Muscle of leg (tissue), 11 donors: Measurements from ENCODE around the gene CCDC18. TPM values are rescaled to one million over a fixed set of nuclear protein-coding genes. Genes with fewer than 3 reads are reported as not detected.
"Not testable (repeated sequence)": the region's sequence is repeated elsewhere in the genome, so short reads cannot be mapped to it uniquely, and the experiment has no call there.

Experiments
- DNase-seq: peaks from one replicate; pipeline ENCODE4 v3.0.0; 2013
- H3K27ac ChIP-seq: one replicate; pipeline ENCODE4 v1.5.1; 2013; ENCODE audit warnings: mild to moderate bottlenecking, low read length, control low read depth
- H3K27me3 ChIP-seq: one replicate; pipeline ENCODE4 v1.6.1; 2013; ENCODE audit warnings: low read length; ENCODE audit not compliant: control insufficient read depth, insufficient read depth
- H3K36me3 ChIP-seq: one replicate; pipeline ENCODE4 v1.6.1; 2013; ENCODE audit warnings: low read length; ENCODE audit not compliant: control insufficient read depth, insufficient read depth
- H3K4me1 ChIP-seq: one replicate; pipeline ENCODE4 v1.6.1; 2013; ENCODE audit warnings: low read length; ENCODE audit not compliant: control insufficient read depth, insufficient read depth
- H3K4me3 ChIP-seq: one replicate; pipeline ENCODE4 v1.5.1; 2013; ENCODE audit warnings: low read length, control low read depth
- H3K9me3 ChIP-seq: replicated peaks from 2 replicates; pipeline ENCODE4 v1.6.1; 2013; ENCODE audit warnings: low read depth, low read length; ENCODE audit not compliant: control insufficient read depth
- WGBS: methylation state at CpG from one replicate; pipeline ENCODE4 v1.1.5; 2013; ENCODE audit warnings: missing lambda C conversion rate; ENCODE audit not compliant: insufficient coverage; 5-methylcytosine and 5-hydroxymethylcytosine counted together
- polyA plus RNA-seq, 8 donors: library from polyadenylated mRNA; unstranded; fragments of 120-200 nt; gene quantifications; one replicate each; pipeline versions ENCODE4 v1.2.1 to v1.2.3, GENCODE V29; 2013; ENCODE audit warnings: inconsistent platforms in 1 of 8, low replicate concordance in 1 of 8; ENCODE audit not compliant: insufficient read length in 8 of 8, insufficient read depth in 1 of 8
- total RNA-seq: library from RNA; stranded (reverse); fragments of 120-200 nt; gene quantifications from one replicate; pipeline ENCODE4 v1.2.4, GENCODE V29; 2013

Gene CCDC18
- total and polyA plus RNA-seq, 9 donors: 4.5 to 8.1 (median 5.7) TPM

GRCh38 chr1:93255222-93256079 is 74.9 kb downstream of the CCDC18 start:
- Histone ChIP-seq H3K4me1 (no peaks in the 10 kb centered on the region), H3K27me3 (no peaks in the 10 kb centered on the region), H3K9me3 (peaks cover 3% of the 10 kb centered on the region), H3K36me3 (peaks cover 3% of the 10 kb centered on the region), H3K27ac (no peak overlapping the region), H3K4me3 (no peak overlapping the region)
- no peak for DNase-seq
- 100% methylated on average over 1 of the region's 8 CpGs for WGBS

- no peak for DNase-seq
- H3K4me1 ChIP-seq: no peaks in the 10 kb centered on the region
- no peaks in the 10 kb centered on the region for H3K27me3 ChIP-seq
- no peak overlapping the region for H3K4me3 ChIP-seq
- WGBS: no CpG with 5 or more reads among the region's 2 CpGs
- no peak overlapping the region for H3K27ac ChIP-seq
- peaks cover 3% of the 10 kb centered on the region for H3K9me3 ChIP-seq
- peaks cover 3% of the 10 kb centered on the region for H3K36me3 ChIP-seq
These were observed 75.9 kb downstream of the CCDC18 start for GRCh38 chr1:93256433-93256832.

GRCh38 chr1:93257889-93258288 is 77.4 kb downstream of the CCDC18 start:
- Histone ChIP-seq H3K4me1 (no peaks in the 10 kb centered on the region), H3K9me3 (peaks cover 11% of the 10 kb centered on the region), H3K27ac (no peak overlapping the region), H3K36me3 (peaks cover 8% of the 10 kb centered on the region), H3K27me3 (no peaks in the 10 kb centered on the region), H3K4me3 (no peak overlapping the region)
- no peak for DNase-seq

GRCh38 chr1:93260726-93261125 is 80.2 kb downstream of the CCDC18 start:
- H3K4me3 ChIP-seq, H3K27me3 ChIP-seq, H3K4me1 ChIP-seq, H3K27ac ChIP-seq, H3K36me3 ChIP-seq, DNase-seq: not testable (repeated sequence)
- peaks cover 11% of the 10 kb centered on the region for H3K9me3 ChIP-seq
- no CpG with 5 or more reads among the region's 3 CpGs for WGBS

- Histone ChIP-seq H3K4me3 (no peak overlapping the region), H3K4me1 (no peaks in the 10 kb centered on the region), H3K36me3 (peaks cover 5% of the 10 kb centered on the region), H3K9me3 (peaks cover 11% of the 10 kb centered on the region), H3K27ac (no peak overlapping the region), H3K27me3 (no peaks in the 10 kb centered on the region)
- no peak for DNase-seq
- 100% methylated on average over 1 of the region's 3 CpGs for WGBS
These were observed 82.1 kb downstream of the CCDC18 start for GRCh38 chr1:93262645-93263044.

GRCh38 chr1:93268888-93269287 is 88.4 kb downstream of the CCDC18 start:
- H3K4me3 ChIP-seq, H3K36me3 ChIP-seq, H3K4me1 ChIP-seq, H3K27me3 ChIP-seq, DNase-seq, H3K9me3 ChIP-seq, H3K27ac ChIP-seq: not testable (repeated sequence)
- no CpG with 5 or more reads among the region's 3 CpGs for WGBS

GRCh38 chr1:93275262-93275633 is 94.7 kb downstream of the CCDC18 start:
- WGBS: no CpG with 5 or more reads among the region's 3 CpGs
- not testable (repeated sequence) for H3K36me3 ChIP-seq, H3K4me3 ChIP-seq, H3K27me3 ChIP-seq, H3K4me1 ChIP-seq, H3K27ac ChIP-seq, DNase-seq, H3K9me3 ChIP-seq

- WGBS: 72% methylated on average over 2 of the region's 5 CpGs
- Histone ChIP-seq H3K27me3 (no peaks in the 10 kb centered on the region), H3K36me3 (no peaks in the 10 kb centered on the region), H3K4me1 (no peaks in the 10 kb centered on the region), H3K4me3 (no peak overlapping the region), H3K9me3 (peaks cover 3% of the 10 kb centered on the region), H3K27ac (no peak overlapping the region)
- no peak for DNase-seq
These were observed 95.2 kb downstream of the CCDC18 start for GRCh38 chr1:93275634-93276295.

- DNase-seq, H3K27ac ChIP-seq, H3K4me1 ChIP-seq, H3K4me3 ChIP-seq, H3K9me3 ChIP-seq, H3K27me3 ChIP-seq, H3K36me3 ChIP-seq: not testable (repeated sequence)
- WGBS: no CpG with 5 or more reads among the region's 3 CpGs
These were observed 97.0 kb downstream of the CCDC18 start for GRCh38 chr1:93277530-93277929.

GRCh38 chr1:93283496-93283895 is 103.0 kb downstream of the CCDC18 start:
- no CpG with 5 or more reads among the region's 1 CpG for WGBS
- DNase-seq: no peak
- no peaks in the 10 kb centered on the region for H3K4me1 ChIP-seq

More at GRCh38 chr1:93283496-93283895, 103.0 kb downstream of the CCDC18 start:
- Histone ChIP-seq H3K4me3 (no peak overlapping the region), H3K36me3 (no peaks in the 10 kb centered on the region), H3K27ac (no peak overlapping the region), H3K27me3 (no peaks in the 10 kb centered on the region), H3K9me3 (peaks cover 3% of the 10 kb centered on the region)
